Measurements from ENCODE around the gene JMJD7.

The JMJD7 gene

DNA sequence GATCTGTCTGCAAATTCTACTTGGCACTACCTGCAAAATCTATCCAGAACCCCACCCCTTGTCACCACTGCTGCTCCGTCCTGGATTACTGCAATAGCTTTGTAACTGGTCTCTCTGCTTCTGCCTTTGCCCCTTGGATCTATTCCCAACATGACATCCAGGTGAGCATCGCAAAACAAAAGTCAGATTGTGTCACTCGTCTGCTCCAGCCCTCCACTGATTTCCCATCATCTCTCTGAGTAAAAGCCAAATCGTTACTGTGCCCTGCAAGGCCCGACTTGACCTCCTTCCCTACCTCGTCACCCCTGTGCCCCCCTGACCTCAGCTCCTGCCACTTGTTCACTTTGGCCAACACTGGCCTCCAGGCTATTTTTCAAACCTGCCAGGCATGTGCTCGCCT lies 56.6 kb downstream of the JMJD7 start:
- no peak for DNase-seq (ENCODE audit: low spot score)

GRCh38 chr15:41885321-41885720 lies 57.4 kb downstream of the JMJD7 start:
- DNase-seq (ENCODE audit: low spot score) = no peak

- DNase-seq (ENCODE audit: low spot score) = no peak
Observed at GRCh38 chr15:41885841-41886240, 57.9 kb downstream of the JMJD7 start.

DNA sequence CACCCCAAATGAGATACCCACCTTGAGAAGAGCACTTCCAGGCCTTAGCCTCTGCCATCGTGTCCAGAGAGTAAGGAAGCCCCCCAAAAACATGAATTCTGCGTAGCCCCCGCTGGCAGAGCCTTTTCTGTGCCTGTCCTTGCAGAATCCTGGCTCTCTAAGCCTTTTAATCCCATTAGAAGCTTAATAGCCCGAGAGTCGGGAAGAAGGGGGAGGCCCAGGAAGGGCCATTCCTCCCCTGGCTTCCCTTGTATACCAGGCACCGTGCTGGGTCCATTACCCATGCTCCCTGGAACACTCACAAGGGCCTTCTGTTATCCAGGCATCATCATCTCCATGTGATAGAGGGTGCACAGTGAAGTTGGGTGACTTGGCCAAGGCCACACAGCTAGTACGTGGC lies 58.8 kb downstream of the JMJD7 start:
- DNase-seq (ENCODE audit: low spot score) = no peak

DNA sequence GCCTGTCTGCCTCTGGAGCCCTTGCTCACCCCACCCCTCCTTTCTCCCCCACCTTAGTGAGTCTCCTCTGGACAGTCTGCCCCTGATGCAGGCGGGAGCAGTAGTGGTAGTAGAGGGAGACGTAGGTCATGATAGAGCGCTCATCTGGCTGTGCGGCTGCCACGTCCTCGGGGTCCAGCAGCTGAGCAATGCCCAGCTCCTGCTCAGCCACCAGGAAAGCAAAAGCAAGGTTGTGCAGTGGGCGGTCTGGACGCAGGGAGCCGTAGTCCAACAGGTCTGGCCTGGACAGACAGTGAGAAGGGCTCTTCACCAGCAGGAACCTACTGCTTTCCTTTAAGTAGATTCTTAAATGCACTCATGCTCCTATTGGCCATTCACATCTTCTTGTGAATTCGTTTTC lies 59.3 kb downstream of the JMJD7 start:
- no peak for DNase-seq (ENCODE audit: low spot score)
